HFFc6 (cell line): ENCODE data around the gene CHURC1. TPM values are rescaled to one million over a fixed set of nuclear protein-coding genes. Genes with fewer than 3 reads are reported as not detected.

Source experiments
- DNase-seq: peaks from one replicate; pipeline ENCODE4 v3.0.0-alpha.2; 2018
- H3K27ac Mint-ChIP-seq: 2 replicates; pipeline ENCODE4 v1.8.0; 2020; ENCODE audit warnings: mild to moderate bottlenecking, mixed read lengths
- H3K27me3 Mint-ChIP-seq: 2 replicates; pipeline ENCODE4 v1.8.0; 2021; ENCODE audit warnings: mild to moderate bottlenecking, moderate library complexity, mixed read lengths; ENCODE audit not compliant: insufficient read depth
- H3K36me3 Mint-ChIP-seq: 2 replicates; pipeline ENCODE4 v1.8.0; 2021; ENCODE audit warnings: low read depth, mixed read lengths
- H3K4me1 Mint-ChIP-seq: 2 replicates; pipeline ENCODE4 v1.8.0; 2020; ENCODE audit warnings: low read depth, mixed read lengths
- H3K4me3 Mint-ChIP-seq: 2 replicates; pipeline ENCODE4 v1.8.0; 2020; ENCODE audit warnings: mild to moderate bottlenecking, moderate library complexity, mixed read lengths
- H3K9me3 Mint-ChIP-seq: 2 replicates; pipeline ENCODE4 v1.8.0; 2020; ENCODE audit warnings: mild to moderate bottlenecking, mixed read lengths
- total RNA-seq, 6 experiments: library from RNA; stranded (reverse); fragmentation: NEBNext Ultra II Directional; extraction: Animal tissue kit (Norgen Biotek cat#: 25700); gene quantifications; 2 replicates in 1 of 6; 3 replicates in 5 of 6; pipeline ENCODE4 v1.2.3, GENCODE V29; 2021
- TF ChIP-seq, protein P1 (sequence below): fragments of 200-600 bp; sonication (generic); IDR thresholded peaks from 2 replicates; pipeline ENCODE4 v1.5.0; 2021; ENCODE audit warnings: antibody characterized with exemption, mild to moderate bottlenecking

The CHURC1 gene
- total RNA-seq, 6 experiments from 2014 or later, result 51.9 to 63.3 (median 59.2) TPM

DNA sequence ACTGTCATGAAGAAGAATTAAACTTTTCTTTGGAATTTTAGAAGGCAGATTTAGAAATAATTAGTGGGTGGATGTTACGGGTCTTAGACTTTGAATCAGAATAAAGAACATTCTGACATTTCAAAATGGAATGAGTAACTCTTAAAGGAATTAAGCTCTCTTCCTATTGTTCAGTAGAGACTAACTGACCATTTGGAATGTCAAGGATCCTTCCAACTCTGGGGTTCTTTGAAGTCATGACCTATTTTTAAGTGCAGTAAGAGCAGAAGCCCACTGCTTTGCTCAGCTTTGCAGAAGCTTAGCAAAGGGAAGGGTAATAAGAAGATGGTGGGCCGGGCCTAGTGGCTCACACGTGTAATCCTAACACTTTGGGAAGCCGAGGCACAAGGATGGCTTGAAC, 4.0 kb downstream of the CHURC1 start:
- TF ChIP-seq, protein P1, sequence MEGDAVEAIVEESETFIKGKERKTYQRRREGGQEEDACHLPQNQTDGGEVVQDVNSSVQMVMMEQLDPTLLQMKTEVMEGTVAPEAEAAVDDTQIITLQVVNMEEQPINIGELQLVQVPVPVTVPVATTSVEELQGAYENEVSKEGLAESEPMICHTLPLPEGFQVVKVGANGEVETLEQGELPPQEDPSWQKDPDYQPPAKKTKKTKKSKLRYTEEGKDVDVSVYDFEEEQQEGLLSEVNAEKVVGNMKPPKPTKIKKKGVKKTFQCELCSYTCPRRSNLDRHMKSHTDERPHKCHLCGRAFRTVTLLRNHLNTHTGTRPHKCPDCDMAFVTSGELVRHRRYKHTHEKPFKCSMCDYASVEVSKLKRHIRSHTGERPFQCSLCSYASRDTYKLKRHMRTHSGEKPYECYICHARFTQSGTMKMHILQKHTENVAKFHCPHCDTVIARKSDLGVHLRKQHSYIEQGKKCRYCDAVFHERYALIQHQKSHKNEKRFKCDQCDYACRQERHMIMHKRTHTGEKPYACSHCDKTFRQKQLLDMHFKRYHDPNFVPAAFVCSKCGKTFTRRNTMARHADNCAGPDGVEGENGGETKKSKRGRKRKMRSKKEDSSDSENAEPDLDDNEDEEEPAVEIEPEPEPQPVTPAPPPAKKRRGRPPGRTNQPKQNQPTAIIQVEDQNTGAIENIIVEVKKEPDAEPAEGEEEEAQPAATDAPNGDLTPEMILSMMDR, result no peak
- Mint-ChIP-seq H3K27me3 (no peaks in the 10 kb centered on the region), H3K4me1 (peaks cover 70% of the 10 kb centered on the region), H3K4me3 (peak overlapping the region; percentile 31; the same call in 1 of the 2 replicates), H3K36me3 (peaks cover 27% of the 10 kb centered on the region), H3K9me3 (no peaks in the 10 kb centered on the region), H3K27ac (peak overlapping the region; percentile 75)
- no peak for DNase-seq

DNA sequence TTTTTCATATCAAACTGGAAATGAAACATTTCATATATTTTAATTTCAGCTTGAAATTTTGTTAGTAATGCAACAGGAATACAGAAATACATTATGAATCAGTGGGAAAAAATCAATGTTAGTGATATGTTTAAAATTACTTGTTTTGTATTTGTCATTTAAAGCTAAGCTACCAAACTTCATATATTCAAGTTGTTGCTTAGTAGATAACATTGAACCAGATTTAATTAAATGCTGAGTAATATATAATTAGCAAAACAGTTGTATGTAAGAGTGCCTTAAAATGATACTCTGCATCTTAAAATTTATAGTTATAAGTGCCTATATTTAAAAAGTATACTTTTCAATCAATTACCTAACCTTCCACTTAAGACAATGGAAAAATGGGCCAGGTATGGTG, 5.0 kb downstream of the CHURC1 start:
- TF ChIP-seq, protein P1, result no peak

DNA sequence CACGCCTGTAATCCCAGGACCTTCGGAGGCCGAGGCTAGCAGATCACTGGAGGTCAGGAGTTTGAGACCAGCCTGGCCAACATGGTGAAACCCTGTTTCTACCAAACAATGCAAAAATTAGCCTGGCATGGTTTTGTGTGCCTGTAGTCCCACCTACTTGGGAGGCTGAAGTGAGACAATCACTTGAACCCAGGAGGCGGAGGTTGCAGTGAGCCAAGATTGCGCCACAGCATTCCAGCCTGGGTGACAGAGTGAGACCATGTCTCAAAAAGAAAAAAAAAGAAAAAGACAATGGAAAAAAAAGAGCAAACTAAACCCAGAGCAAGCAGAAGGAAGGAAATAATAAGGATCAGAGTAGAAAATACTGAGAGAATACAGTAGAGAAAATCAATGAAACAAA, 5.4 kb downstream of the CHURC1 start:
- TF ChIP-seq, protein P1, result no peak
- Mint-ChIP-seq H3K4me3 (no peak overlapping the region), H3K4me1 (peaks cover 61% of the 10 kb centered on the region), H3K27me3 (no peaks in the 10 kb centered on the region), H3K36me3 (peaks cover 36% of the 10 kb centered on the region), H3K27ac (no peak overlapping the region; the same call in 1 of the 2 replicates), H3K9me3 (no peaks in the 10 kb centered on the region)
- DNase-seq, result no peak

More for the DNA sequence above, 5.0 kb downstream of the CHURC1 start:
- Mint-ChIP-seq H3K27ac (no peak overlapping the region), H3K36me3 (peaks cover 32% of the 10 kb centered on the region), H3K27me3 (no peaks in the 10 kb centered on the region), H3K4me1 (peaks cover 61% of the 10 kb centered on the region), H3K4me3 (no peak overlapping the region), H3K9me3 (no peaks in the 10 kb centered on the region)
- no peak for DNase-seq

DNA sequence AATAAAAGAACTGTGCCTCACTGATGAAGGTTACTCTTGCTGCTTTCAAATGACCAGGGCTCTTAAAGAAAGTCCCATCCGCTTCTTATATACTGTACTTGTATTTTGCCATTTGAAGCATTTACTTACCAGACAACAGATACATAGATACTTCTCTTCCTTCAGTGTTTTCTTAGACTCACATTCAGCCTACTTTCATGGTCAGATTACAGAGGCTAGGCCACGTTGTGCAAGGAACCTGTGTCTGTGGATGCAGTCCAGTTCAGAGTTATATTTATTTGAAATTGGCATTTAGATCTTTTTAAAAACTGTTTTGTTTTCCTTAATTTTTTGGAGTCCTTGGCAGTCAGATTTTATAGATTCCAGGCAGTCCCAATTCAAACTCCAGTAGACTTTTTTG, 6.2 kb downstream of the CHURC1 start:
- peaks cover 54% of the 10 kb centered on the region for H3K4me1 Mint-ChIP-seq
- no peak overlapping the region for H3K27ac Mint-ChIP-seq
- DNase-seq, result no peak
- no peak overlapping the region for H3K4me3 Mint-ChIP-seq
- no peaks in the 10 kb centered on the region for H3K27me3 Mint-ChIP-seq
- H3K36me3 Mint-ChIP-seq, result peaks cover 31% of the 10 kb centered on the region
- H3K9me3 Mint-ChIP-seq, result no peaks in the 10 kb centered on the region
- TF ChIP-seq, protein P1, result no peak

DNA sequence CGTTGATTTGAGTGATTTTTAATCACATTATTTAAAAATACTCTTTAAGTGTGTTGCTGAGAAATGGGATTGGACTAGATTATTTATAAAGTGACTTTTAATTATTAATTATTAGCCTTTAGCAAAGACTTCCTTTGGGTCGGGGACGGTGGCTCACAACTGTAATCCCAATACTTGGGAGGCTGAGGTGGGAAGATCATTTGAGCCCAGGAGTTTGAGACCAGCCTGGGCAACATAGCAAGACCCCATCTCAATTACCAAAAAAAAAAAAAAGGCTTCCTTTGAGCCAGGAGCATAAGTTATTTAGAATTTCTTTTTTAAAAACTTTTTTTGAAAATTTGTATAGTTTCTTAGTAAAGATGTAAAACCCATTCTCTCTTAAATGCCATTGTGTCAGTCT, 8.8 kb downstream of the CHURC1 start:
- Mint-ChIP-seq H3K36me3 (peaks cover 22% of the 10 kb centered on the region; the same call in 1 of the 2 replicates), H3K27me3 (no peaks in the 10 kb centered on the region), H3K27ac (no peak overlapping the region), H3K9me3 (no peaks in the 10 kb centered on the region), H3K4me3 (no peak overlapping the region), H3K4me1 (peaks cover 37% of the 10 kb centered on the region)
- DNase-seq, result no peak
- TF ChIP-seq, protein P1, result no peak
